Keratinocyte (primary cell): Measurements from ENCODE around the gene SCAF8. TPM values are rescaled to one million over a fixed set of nuclear protein-coding genes. Genes with fewer than 3 reads are reported as not detected.

Experiments
- DNase-seq: peaks from one replicate; pipeline ENCODE4 v3.0.0-alpha.2; 2011; ENCODE audit warnings: low read depth, missing footprints, low spot score
- FAIRE-seq: peaks from 2 replicates; lab custom pipeline; 2011; peaks lifted over from hg19 to GRCh38; lab: Jason Lieb, UNC
- H2AFZ ChIP-seq: 2 replicates; pipeline ENCODE4 v1.6.0; 2012; ENCODE audit warnings: low read length, control low read depth, inconsistent platforms; ENCODE audit not compliant: control insufficient read depth
- H3K27ac ChIP-seq: 2 replicates; pipeline ENCODE4 v1.5.1; 2011; ENCODE audit warnings: low read length; ENCODE audit not compliant: control insufficient read depth, insufficient read depth
- H3K27me3 ChIP-seq: 3 replicates; pipeline ENCODE4 v1.6.0; 2011; ENCODE audit warnings: low read length; ENCODE audit not compliant: control insufficient read depth, insufficient read depth; ENCODE audit errors: extremely low read depth
- H3K36me3 ChIP-seq, 2 experiments: 2 replicates in 1 of 2; 3 replicates in 1 of 2; pipeline ENCODE4 v1.5.1; 2011; ENCODE audit warnings: low read length in 2 of 2, mild to moderate bottlenecking in 1 of 2; ENCODE audit not compliant: control insufficient read depth in 2 of 2, insufficient read depth in 2 of 2; ENCODE audit errors: extremely low read depth in 1 of 2
- H3K4me1 ChIP-seq: 3 replicates; pipeline ENCODE4 v1.5.1; 2011; ENCODE audit warnings: low read length; ENCODE audit not compliant: control insufficient read depth, insufficient read depth; ENCODE audit errors: extremely low read depth
- H3K4me2 ChIP-seq: 3 replicates; pipeline ENCODE4 v1.6.0; 2011; ENCODE audit warnings: low read depth, low read length; ENCODE audit not compliant: control insufficient read depth, insufficient read depth; ENCODE audit errors: extremely low read depth
- H3K4me3 ChIP-seq, 3 experiments: fragments of 200-600 bp in 1 of 3; sonication (generic) in 1 of 3; 2 replicates in 2 of 3; 3 replicates in 1 of 3; pipeline ENCODE4 v1.5.1; 2011 to 2016; ENCODE audit warnings: low read length in 3 of 3, mild to moderate bottlenecking in 3 of 3, control low read depth in 2 of 3, inconsistent platforms in 1 of 3, low read depth in 1 of 3, mixed read lengths in 1 of 3, mixed run types in 1 of 3, moderate library complexity in 1 of 3; ENCODE audit not compliant: control insufficient read depth in 2 of 3, insufficient read depth in 2 of 3; ENCODE audit errors: extremely low read depth in 1 of 3
- H3K79me2 ChIP-seq: 2 replicates; pipeline ENCODE4 v1.6.0; 2012; ENCODE audit warnings: low read length; ENCODE audit not compliant: control insufficient read depth, insufficient read depth
- H3K9ac ChIP-seq: 3 replicates; pipeline ENCODE4 v1.6.0; 2011; ENCODE audit warnings: low read length; ENCODE audit not compliant: control insufficient read depth, insufficient read depth; ENCODE audit errors: extremely low read depth
- H3K9me1 ChIP-seq: 3 replicates; pipeline ENCODE4 v1.6.0; 2011; ENCODE audit warnings: low read length; ENCODE audit not compliant: control insufficient read depth, insufficient read depth; ENCODE audit errors: extremely low read depth
- H3K9me3 ChIP-seq: 2 replicates; pipeline ENCODE4 v1.5.1; 2012; ENCODE audit warnings: low read depth, low read length; ENCODE audit not compliant: control insufficient read depth
- H4K20me1 ChIP-seq: 3 replicates; pipeline ENCODE4 v1.6.0; 2011; ENCODE audit warnings: low read length; ENCODE audit not compliant: control insufficient read depth, insufficient read depth; ENCODE audit errors: extremely low read depth
- EZH2 ChIP-seq: IDR thresholded peaks from one replicate; pipeline ENCODE4 v1.6.1; 2012; ENCODE audit warnings: inconsistent platforms, mild to moderate bottlenecking, low read length, moderate library complexity
- dilution Hi-C: fragments of 300-500 bp; cut with MboI; formaldehyde crosslinking; loops from one replicate; pipeline ENCODE4 v1.7.0; 2020; ENCODE audit warnings: low sequenced_read_pairs; ENCODE audit not compliant: extremely low pct_ligation_motif_present
- polyA plus RNA-seq, 5 experiments: library from polyadenylated mRNA; depleted of rRNA in 3 of 5; stranded (reverse) in 3 of 5; stranded (forward) in 1 of 5; unstranded in 1 of 5; fragments of >200 nt; gene quantifications; 1 replicate in 1 of 5; 2 replicates in 3 of 5; 3 replicates in 1 of 5; pipeline versions ENCODE4 v1.2.1 to v1.2.3, GENCODE V29; 2011 to 2012; ENCODE audit warnings: missing spikeins in 2 of 5, low read depth in 1 of 5, low replicate concordance in 1 of 5
- TF ChIP-seq, protein P1 (sequence below), 3 experiments: IDR thresholded peaks in 1 of 3; conservative IDR thresholded peaks in 1 of 3; optimal IDR thresholded peaks in 1 of 3; 2 replicates in 2 of 3; 3 replicates in 1 of 3; pipeline versions ENCODE3 to v1.5.1; 2011; ENCODE audit warnings: low read length in 3 of 3, mild to moderate bottlenecking in 3 of 3, moderate library complexity in 2 of 3, control low read depth in 1 of 3, inconsistent platforms in 1 of 3; ENCODE audit not compliant: insufficient read depth in 2 of 3; ENCODE audit errors: extremely low read depth in 1 of 3

The SCAF8 gene
- polyA plus RNA-seq, 1 donor (not counting 4 experiments of a cell fraction or from before 2014, with no cell fraction given), result 19.1 TPM

DNA sequence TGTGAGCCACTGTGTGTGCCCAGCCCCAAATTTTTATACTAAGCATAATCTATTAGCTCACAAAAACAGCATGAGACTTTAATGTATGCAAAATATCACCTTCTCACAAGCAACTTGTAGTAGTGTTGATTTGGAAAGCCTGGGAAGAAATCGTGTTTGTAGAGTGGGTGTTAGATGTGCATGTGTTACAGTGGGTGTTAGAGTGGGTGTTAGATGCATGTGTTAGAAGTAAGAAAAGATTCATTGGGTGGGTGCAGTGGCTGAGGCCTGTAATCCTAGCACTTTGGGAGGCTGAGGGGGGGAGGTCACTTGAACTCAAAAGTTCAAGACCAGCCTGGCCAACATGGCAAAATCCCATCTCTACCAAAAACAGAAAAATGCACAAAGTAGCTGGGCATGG is 6.3 kb upstream of the SCAF8 start:
- no peaks in the 10 kb centered on the region for H3K9me3 ChIP-seq
- H3K27ac ChIP-seq, result no peak overlapping the region
- dilution Hi-C loops, result no loop called here
- TF ChIP-seq, protein P1, sequence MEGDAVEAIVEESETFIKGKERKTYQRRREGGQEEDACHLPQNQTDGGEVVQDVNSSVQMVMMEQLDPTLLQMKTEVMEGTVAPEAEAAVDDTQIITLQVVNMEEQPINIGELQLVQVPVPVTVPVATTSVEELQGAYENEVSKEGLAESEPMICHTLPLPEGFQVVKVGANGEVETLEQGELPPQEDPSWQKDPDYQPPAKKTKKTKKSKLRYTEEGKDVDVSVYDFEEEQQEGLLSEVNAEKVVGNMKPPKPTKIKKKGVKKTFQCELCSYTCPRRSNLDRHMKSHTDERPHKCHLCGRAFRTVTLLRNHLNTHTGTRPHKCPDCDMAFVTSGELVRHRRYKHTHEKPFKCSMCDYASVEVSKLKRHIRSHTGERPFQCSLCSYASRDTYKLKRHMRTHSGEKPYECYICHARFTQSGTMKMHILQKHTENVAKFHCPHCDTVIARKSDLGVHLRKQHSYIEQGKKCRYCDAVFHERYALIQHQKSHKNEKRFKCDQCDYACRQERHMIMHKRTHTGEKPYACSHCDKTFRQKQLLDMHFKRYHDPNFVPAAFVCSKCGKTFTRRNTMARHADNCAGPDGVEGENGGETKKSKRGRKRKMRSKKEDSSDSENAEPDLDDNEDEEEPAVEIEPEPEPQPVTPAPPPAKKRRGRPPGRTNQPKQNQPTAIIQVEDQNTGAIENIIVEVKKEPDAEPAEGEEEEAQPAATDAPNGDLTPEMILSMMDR (optimal IDR thresholded peaks at IDR 0.05 in 1 of 3, IDR thresholded peaks at IDR 0.05 in 1 of 3, conservative IDR thresholded peaks at IDR 0.05 in 1 of 3; ENCODE audit: extremely low read depth in 1 of 3, insufficient read depth in 2 of 3, low read length in 3 of 3), result no peak
- no peak for TF ChIP-seq EZH2
- DNase-seq (no peak), FAIRE-seq (no peak)
- H3K9ac ChIP-seq, result no peak overlapping the region
- H2AFZ ChIP-seq, result no peak overlapping the region
- H3K4me3 ChIP-seq, result no peak overlapping the region
- peaks cover 4% of the 10 kb centered on the region for H3K4me1 ChIP-seq
- H3K79me2 ChIP-seq, result no peaks in the 10 kb centered on the region
- H3K9me1 ChIP-seq, result no peaks in the 10 kb centered on the region
- no peaks in the 10 kb centered on the region for H4K20me1 ChIP-seq
- no peaks in the 10 kb centered on the region for H3K36me3 ChIP-seq
- no peak overlapping the region for H3K4me2 ChIP-seq
- no peaks in the 10 kb centered on the region for H3K27me3 ChIP-seq

DNA sequence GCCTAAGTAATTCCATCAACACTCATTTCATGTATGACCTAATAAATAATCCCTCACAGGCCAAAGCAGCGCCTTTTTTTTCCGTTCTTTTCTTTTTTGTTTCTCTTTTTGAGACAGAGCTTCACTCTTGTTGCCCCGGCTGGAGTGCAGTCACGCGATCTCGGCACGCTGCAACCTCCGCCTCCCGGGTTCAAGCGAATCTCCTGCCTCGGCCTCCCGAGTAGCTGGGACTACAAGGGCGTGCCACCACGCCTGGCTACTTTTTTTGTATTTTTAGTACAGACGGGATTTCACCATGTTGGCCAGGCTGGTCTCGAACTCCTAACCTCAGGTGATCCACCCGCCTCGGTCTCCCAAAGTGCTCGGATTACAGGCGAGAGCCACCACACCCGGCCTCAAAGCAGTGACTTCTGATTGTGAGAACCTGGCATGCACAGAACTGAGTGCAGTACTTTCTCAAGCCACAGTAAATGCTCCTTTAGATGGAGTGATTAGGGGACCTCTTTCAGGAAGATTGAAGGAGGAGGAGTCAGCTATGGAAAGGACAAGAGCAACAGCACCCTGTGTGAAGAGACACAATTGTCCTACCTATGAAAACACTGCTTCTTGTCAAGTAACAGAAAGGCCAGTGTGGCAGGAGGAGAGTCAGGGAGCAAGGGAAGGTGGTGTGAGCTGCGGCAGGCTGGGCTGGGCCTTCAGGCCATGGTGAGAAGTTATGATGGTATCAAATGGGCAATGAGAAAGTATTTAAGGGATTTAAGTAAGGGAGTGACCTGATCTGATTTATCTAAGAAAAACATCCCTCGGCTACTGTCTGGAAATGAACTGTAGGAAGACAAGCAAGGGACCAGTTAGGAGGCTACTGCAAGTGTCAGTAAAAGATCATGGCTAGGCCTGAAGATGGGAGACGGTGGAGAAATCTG is 1.7 kb upstream of the SCAF8 start:
- H3K36me3 ChIP-seq, result no peaks in the 10 kb centered on the region
- H3K4me2 ChIP-seq, result peak overlapping the region; percentile 99
- no peak overlapping the region for H3K27ac ChIP-seq
- peak overlapping the region; percentile 95 for H2AFZ ChIP-seq
- no peak for DNase-seq
- peaks cover 14% of the 10 kb centered on the region for H3K4me1 ChIP-seq
- H3K9ac ChIP-seq, result peak overlapping the region; percentile 93
- H3K9me1 ChIP-seq, result no peaks in the 10 kb centered on the region
- H3K9me3 ChIP-seq, result no peaks in the 10 kb centered on the region
- H3K4me3 ChIP-seq, result no peak overlapping the region
- dilution Hi-C loops, result no loop called here
- H3K79me2 ChIP-seq, result peaks cover 25% of the 10 kb centered on the region
- H4K20me1 ChIP-seq, result no peaks in the 10 kb centered on the region
- no peak for TF ChIP-seq EZH2
- TF ChIP-seq, protein P1 (optimal IDR thresholded peaks at IDR 0.05 in 1 of 3, IDR thresholded peaks at IDR 0.05 in 1 of 3, conservative IDR thresholded peaks at IDR 0.05 in 1 of 3; ENCODE audit: extremely low read depth in 1 of 3, insufficient read depth in 2 of 3, low read length in 3 of 3), result no peak
- H3K27me3 ChIP-seq, result no peaks in the 10 kb centered on the region
- FAIRE-seq, result no peak
